Peyer's patch (tissue), 4 donors: ENCODE measurements around the gene MAP3K19. TPM values are rescaled to one million over a fixed set of nuclear protein-coding genes. Genes with fewer than 3 reads are reported as not detected.
"Not testable (repeated sequence)": the region's sequence is repeated elsewhere in the genome, so short reads cannot be mapped to it uniquely, and the experiment has no call there.

Experiments
- DNase-seq, 3 donors: peaks; one replicate each; pipeline ENCODE4 v3.0.0-alpha.2; 2017 to 2019
- H3K27ac ChIP-seq, 4 donors: fragments of 200-600 bp; sonication (generic); one replicate each; pipeline ENCODE4 v1.5.1; 2016 to 2019
- H3K27me3 ChIP-seq, 2 donors: fragments of 200-600 bp; sonication (generic); one replicate each; pipeline ENCODE4 v1.5.1; 2019
- H3K36me3 ChIP-seq, 3 donors: fragments of 200-600 bp; sonication (generic); one replicate each; pipeline ENCODE4 v1.5.1; 2016 to 2019
- H3K4me1 ChIP-seq, 4 donors: fragments of 200-600 bp; sonication (generic); one replicate each; pipeline ENCODE4 v1.5.1; 2016 to 2019
- H3K4me3 ChIP-seq, 4 donors: fragments of 200-600 bp; sonication (generic); 1 replicate in 3 of 4; 2 replicates in 1 of 4; pipeline ENCODE4 v1.5.1; 2016 to 2019; ENCODE audit warnings: mild to moderate bottlenecking in 1 of 4
- H3K9me3 ChIP-seq, 4 donors: fragments of 200-600 bp; sonication (generic); one replicate each; pipeline ENCODE4 v1.5.1; 2016 to 2019; ENCODE audit warnings: mild to moderate bottlenecking in 1 of 4
- POLR2A ChIP-seq, 2 donors: fragments of 450-650 bp; IDR thresholded peaks; one replicate each; pipeline ENCODE4 v1.5.1; 2017; ENCODE audit warnings: antibody characterized with exemption in 2 of 2, mild to moderate bottlenecking in 2 of 2, moderate library complexity in 2 of 2
- total RNA-seq, 4 donors: library from RNA; depleted of rRNA; stranded (reverse); fragments of >200 nt; gene quantifications; one replicate each; pipeline ENCODE4 v1.1.0, GENCODE V29; 2016
- TF ChIP-seq, protein P1 (sequence below), 6 experiments: fragments of 450-650 bp in 4 of 6; fragments of 200-600 bp in 2 of 6; sonication (generic) in 1 of 6; IDR thresholded peaks; one replicate each; pipeline ENCODE4 v1.5.1; 2017 to 2019; ENCODE audit warnings: antibody characterized with exemption in 6 of 6, mild to moderate bottlenecking in 3 of 6, moderate library complexity in 1 of 6

The MAP3K19 gene
- total RNA-seq, 4 donors from 2014 or later, result not detected

- H3K27me3 ChIP-seq, result no peaks in the 10 kb centered on the region
- no peaks in the 10 kb centered on the region for H3K9me3 ChIP-seq
- TF ChIP-seq, protein P1, sequence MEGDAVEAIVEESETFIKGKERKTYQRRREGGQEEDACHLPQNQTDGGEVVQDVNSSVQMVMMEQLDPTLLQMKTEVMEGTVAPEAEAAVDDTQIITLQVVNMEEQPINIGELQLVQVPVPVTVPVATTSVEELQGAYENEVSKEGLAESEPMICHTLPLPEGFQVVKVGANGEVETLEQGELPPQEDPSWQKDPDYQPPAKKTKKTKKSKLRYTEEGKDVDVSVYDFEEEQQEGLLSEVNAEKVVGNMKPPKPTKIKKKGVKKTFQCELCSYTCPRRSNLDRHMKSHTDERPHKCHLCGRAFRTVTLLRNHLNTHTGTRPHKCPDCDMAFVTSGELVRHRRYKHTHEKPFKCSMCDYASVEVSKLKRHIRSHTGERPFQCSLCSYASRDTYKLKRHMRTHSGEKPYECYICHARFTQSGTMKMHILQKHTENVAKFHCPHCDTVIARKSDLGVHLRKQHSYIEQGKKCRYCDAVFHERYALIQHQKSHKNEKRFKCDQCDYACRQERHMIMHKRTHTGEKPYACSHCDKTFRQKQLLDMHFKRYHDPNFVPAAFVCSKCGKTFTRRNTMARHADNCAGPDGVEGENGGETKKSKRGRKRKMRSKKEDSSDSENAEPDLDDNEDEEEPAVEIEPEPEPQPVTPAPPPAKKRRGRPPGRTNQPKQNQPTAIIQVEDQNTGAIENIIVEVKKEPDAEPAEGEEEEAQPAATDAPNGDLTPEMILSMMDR (IDR thresholded peaks at IDR 0.05), result no peak
- no peak for TF ChIP-seq POLR2A (IDR thresholded peaks at IDR 0.05)
- H3K27ac ChIP-seq, result no peak overlapping the region
- no peak for DNase-seq
- no peak overlapping the region for H3K4me3 ChIP-seq
- no peaks in the 10 kb centered on the region for H3K36me3 ChIP-seq
- no peaks in the 10 kb centered on the region for H3K4me1 ChIP-seq
Observed at GRCh38 chr2:135037831-135038230, 9.4 kb downstream of the MAP3K19 start.

GRCh38 chr2:135033216-135033615 is 14.0 kb downstream of the MAP3K19 start:
- not testable (repeated sequence) for H3K36me3 ChIP-seq, DNase-seq, H3K9me3 ChIP-seq, H3K27ac ChIP-seq, H3K27me3 ChIP-seq, H3K4me3 ChIP-seq, H3K4me1 ChIP-seq

- Histone ChIP-seq H3K27me3 (no peaks in the 10 kb centered on the region), H3K4me3 (no peak overlapping the region), H3K27ac (no peak overlapping the region), H3K9me3 (no peaks in the 10 kb centered on the region), H3K4me1 (no peaks in the 10 kb centered on the region), H3K36me3 (no peaks in the 10 kb centered on the region)
- DNase-seq, result no peak
- TF ChIP-seq, protein P1 (IDR thresholded peaks at IDR 0.05), result no peak
- TF ChIP-seq POLR2A (IDR thresholded peaks at IDR 0.05), result no peak
Observed at GRCh38 chr2:135030826-135031225, 16.4 kb downstream of the MAP3K19 start.

DNA sequence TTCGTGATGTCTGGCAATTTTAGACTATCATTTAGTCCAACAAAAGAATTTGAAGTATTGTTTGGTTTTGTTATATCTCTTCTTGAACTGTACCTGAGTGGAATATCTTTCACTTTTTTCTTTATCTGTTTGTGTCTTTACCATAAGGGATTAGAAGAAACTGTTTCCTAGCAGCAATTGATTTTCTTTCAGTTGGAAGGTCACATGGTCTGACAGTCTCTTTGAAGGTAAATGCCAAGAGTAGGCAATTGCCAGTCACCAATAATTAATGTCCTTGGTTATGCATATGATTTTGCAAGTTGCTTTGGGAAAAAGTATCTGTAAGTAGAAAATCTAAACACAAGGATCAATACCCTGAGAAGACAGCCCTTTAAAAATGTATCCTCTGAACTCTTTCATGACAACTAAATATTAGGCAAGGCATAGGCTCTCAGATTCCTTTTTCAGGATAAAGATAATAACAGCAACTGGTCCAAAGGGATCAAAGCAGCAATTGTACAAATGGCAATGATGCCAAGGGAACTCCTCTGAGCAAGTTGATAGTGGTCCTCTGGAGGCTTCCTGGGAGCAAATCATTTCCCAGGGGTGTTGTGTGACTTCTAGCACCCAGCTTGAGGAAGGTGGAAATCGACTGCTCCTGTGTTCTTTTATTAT is 17.6 kb downstream of the MAP3K19 start:
- no peaks in the 10 kb centered on the region for H3K27me3 ChIP-seq
- H3K36me3 ChIP-seq, result no peaks in the 10 kb centered on the region
- H3K27ac ChIP-seq, result no peak overlapping the region
- no peaks in the 10 kb centered on the region for H3K4me1 ChIP-seq
- no peak for TF ChIP-seq POLR2A (IDR thresholded peaks at IDR 0.05)
- TF ChIP-seq, protein P1 (IDR thresholded peaks at IDR 0.05), result no peak
- H3K4me3 ChIP-seq, result no peak overlapping the region
- H3K9me3 ChIP-seq, result no peaks in the 10 kb centered on the region
- DNase-seq, result no peak

DNA sequence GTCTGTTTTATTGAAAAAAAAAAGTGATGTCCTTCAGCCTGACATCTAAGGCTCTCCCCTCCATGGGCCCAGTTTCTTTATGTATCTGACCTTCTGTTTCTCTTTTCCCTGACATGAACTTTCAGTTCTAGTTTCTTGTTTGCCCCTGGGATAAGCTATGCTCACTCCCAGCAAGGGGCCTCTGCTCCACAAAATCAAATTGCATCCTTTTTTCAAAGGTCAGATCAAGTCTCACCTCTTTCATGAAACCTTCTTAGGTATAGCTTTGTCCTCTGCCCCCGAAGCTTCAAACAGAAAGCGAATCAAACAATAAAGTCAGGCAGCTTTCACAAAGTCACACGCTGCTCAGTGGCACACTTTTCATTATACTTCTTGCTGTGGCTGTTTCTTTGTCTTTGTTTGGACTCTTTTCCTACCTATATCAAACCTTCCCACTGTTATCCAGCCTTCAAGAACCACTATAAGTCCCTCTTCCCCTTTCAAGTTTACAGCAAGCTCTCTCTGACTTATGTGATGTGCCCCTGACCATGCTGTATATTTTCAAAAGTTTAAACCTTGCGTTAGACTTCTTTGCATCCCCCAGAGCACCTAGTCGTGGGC is 23.3 kb downstream of the MAP3K19 start:
- Histone ChIP-seq H3K27ac (no peak overlapping the region), H3K4me3 (no peak overlapping the region), H3K9me3 (no peaks in the 10 kb centered on the region), H3K4me1 (no peaks in the 10 kb centered on the region), H3K27me3 (no peaks in the 10 kb centered on the region), H3K36me3 (no peaks in the 10 kb centered on the region)
- no peak for TF ChIP-seq POLR2A (IDR thresholded peaks at IDR 0.05)
- TF ChIP-seq, protein P1 (IDR thresholded peaks at IDR 0.05), result no peak
- DNase-seq, result no peak

DNA sequence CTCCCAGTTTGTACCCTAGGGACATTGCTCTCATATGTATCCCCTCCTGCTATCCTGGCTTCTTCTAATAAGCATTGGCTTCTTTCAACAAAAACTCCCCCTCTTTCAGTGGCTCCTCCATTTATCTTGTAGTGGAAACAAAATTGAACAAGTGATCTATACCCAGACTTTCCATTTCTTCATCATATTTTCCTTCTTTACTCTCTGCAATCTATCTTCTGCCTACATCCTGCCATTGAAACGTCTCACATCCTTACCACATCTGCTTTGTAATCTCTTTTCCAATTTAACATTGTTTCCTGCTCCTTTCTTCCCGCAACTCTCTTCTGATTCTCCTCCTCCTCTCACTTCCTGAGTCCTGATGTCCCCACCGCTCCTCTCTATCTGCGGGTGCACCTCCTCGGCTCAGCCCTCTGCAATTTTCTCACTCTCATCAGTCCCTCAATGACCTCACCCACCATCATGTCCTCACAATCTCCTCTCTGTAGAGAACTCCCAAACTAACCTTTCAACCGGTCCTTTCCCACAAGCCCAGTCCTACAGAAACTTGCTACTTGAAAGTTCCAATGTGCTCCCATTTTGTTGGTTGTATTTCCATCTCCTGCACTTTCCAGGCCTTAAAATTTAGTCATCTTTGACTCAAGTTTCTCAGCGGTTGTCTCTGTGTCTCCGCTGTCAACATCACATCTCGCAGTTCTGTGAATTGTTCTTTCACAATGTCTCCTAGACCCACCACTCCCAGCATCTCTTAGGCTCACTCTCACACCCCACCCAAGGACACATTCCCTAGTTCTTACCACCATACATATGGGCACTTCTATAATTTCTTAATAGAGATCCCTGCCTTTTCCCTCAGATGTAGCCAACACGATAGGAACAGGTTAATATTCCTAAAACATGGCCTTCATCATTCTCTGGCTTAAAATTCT is 24.0 kb downstream of the MAP3K19 start:
- no peak for TF ChIP-seq POLR2A (IDR thresholded peaks at IDR 0.05)
- TF ChIP-seq, protein P1 (IDR thresholded peaks at IDR 0.05), result no peak
- DNase-seq, result no peak
- no peak overlapping the region for H3K27ac ChIP-seq
- no peak overlapping the region for H3K4me3 ChIP-seq
- no peaks in the 10 kb centered on the region for H3K27me3 ChIP-seq
- H3K9me3 ChIP-seq, result no peaks in the 10 kb centered on the region
- no peaks in the 10 kb centered on the region for H3K4me1 ChIP-seq
- no peaks in the 10 kb centered on the region for H3K36me3 ChIP-seq
